GM18498 (cell line): Measurements from ENCODE around the gene MAGI1.
"Not testable (repeated sequence)": the region's sequence is repeated elsewhere in the genome, so short reads cannot be mapped to it uniquely, and the experiment has no call there.

ENCODE experiments used
- ATAC-seq: cut with Tn5 transposase; IDR thresholded peaks from one replicate; pipeline ENCODE4 v1.9.1; 2021; ENCODE audit warnings: mild to moderate bottlenecking, moderate library complexity; ENCODE audit not compliant: unreplicated experiment

Gene MAGI1

GRCh38 chr3:66038726-66039589 is at the start of gene MAGI1:
Gene MAGI1, minus strand, starts transcription at chr3:66038918. Its CDS starts 610 bp downstream, at chr3:66038308.
- peak; percentile 86 for ATAC-seq

- no peak for ATAC-seq
Measured at GRCh38 chr3:66083784-66084213, 45.1 kb upstream of the MAGI1 start.

GRCh38 chr3:66083096-66083678 is 44.5 kb upstream of the MAGI1 start:
- no peak for ATAC-seq

- ATAC-seq, result no peak
Measured at GRCh38 chr3:66082679-66083078, 44.0 kb upstream of the MAGI1 start.

- ATAC-seq, result no peak
Measured at GRCh38 chr3:66080167-66080566, 41.4 kb upstream of the MAGI1 start.

- ATAC-seq, result no peak
Measured at GRCh38 chr3:66077973-66078372, 39.3 kb upstream of the MAGI1 start.

- ATAC-seq, result no peak
Measured at GRCh38 chr3:66076861-66077470, 38.2 kb upstream of the MAGI1 start.

GRCh38 chr3:66075281-66075680 is 36.6 kb upstream of the MAGI1 start:
- no peak for ATAC-seq

GRCh38 chr3:66073464-66074141 is 34.9 kb upstream of the MAGI1 start:
- ATAC-seq, result no peak

GRCh38 chr3:66068255-66068654 is 29.5 kb upstream of the MAGI1 start:
- no peak for ATAC-seq

GRCh38 chr3:66066963-66067617 is 28.4 kb upstream of the MAGI1 start:
- no peak for ATAC-seq

GRCh38 chr3:66055289-66055688 is 16.6 kb upstream of the MAGI1 start:
- no peak for ATAC-seq

GRCh38 chr3:66053550-66054094 is 14.9 kb upstream of the MAGI1 start:
- ATAC-seq, result no peak

- no peak for ATAC-seq
Measured at GRCh38 chr3:66052721-66053549, 14.2 kb upstream of the MAGI1 start.

- ATAC-seq, result no peak
Measured at GRCh38 chr3:66050821-66051220, 12.1 kb upstream of the MAGI1 start.

GRCh38 chr3:66048051-66048395 is 9.3 kb upstream of the MAGI1 start:
- ATAC-seq, result no peak

- no peak for ATAC-seq
Measured at GRCh38 chr3:66047311-66048050, 8.8 kb upstream of the MAGI1 start.

GRCh38 chr3:66046321-66046720 is 7.6 kb upstream of the MAGI1 start:
- ATAC-seq, result not testable (repeated sequence)

- ATAC-seq, result no peak
Measured at GRCh38 chr3:66041828-66042227, 3.1 kb upstream of the MAGI1 start.
